Measurements from ENCODE around the gene ZNF76.

The ZNF76 gene

GRCh38 chr6:35220711-35221110, 38.8 kb upstream of the ZNF76 start:
- peaks cover 24% of the 10 kb centered on the region for H3K4me1 ChIP-seq (ENCODE audit: control insufficient read depth, insufficient read depth, low read length)
- no peak overlapping the region for H3K9ac ChIP-seq (ENCODE audit: low read depth, low read length)
- no peak overlapping the region for H3K4me3 ChIP-seq (ENCODE audit: low read depth, low read length)
- peaks cover 78% of the 10 kb centered on the region for H3K27me3 ChIP-seq (ENCODE audit: control insufficient read depth, insufficient read depth, low read length)
- H3K9me3 ChIP-seq (ENCODE audit: control insufficient read depth, insufficient read depth, low read length) = no peaks in the 10 kb centered on the region
- no peaks in the 10 kb centered on the region for H3K36me3 ChIP-seq (ENCODE audit: control insufficient read depth, insufficient read depth, low read length)

- H3K36me3 ChIP-seq (ENCODE audit: control insufficient read depth, insufficient read depth, low read length) = no peaks in the 10 kb centered on the region
- H3K9me3 ChIP-seq (ENCODE audit: control insufficient read depth, insufficient read depth, low read length) = no peaks in the 10 kb centered on the region
- no peaks in the 10 kb centered on the region for H3K4me1 ChIP-seq (ENCODE audit: control insufficient read depth, insufficient read depth, low read length)
- H3K4me3 ChIP-seq (ENCODE audit: low read depth, low read length) = no peak overlapping the region
- no peak overlapping the region for H3K9ac ChIP-seq (ENCODE audit: low read depth, low read length)
- H3K27me3 ChIP-seq (ENCODE audit: control insufficient read depth, insufficient read depth, low read length) = peaks cover 62% of the 10 kb centered on the region
These were observed 36.1 kb upstream of the ZNF76 start for GRCh38 chr6:35223396-35223795.

GRCh38 chr6:35224720-35225119, 34.8 kb upstream of the ZNF76 start:
- Histone ChIP-seq H3K36me3 (ENCODE audit: control insufficient read depth, insufficient read depth, low read length) (no peaks in the 10 kb centered on the region), H3K9me3 (ENCODE audit: control insufficient read depth, insufficient read depth, low read length) (no peaks in the 10 kb centered on the region), H3K9ac (ENCODE audit: low read depth, low read length) (no peak overlapping the region), H3K4me3 (ENCODE audit: low read depth, low read length) (no peak overlapping the region), H3K27me3 (ENCODE audit: control insufficient read depth, insufficient read depth, low read length) (peaks cover 49% of the 10 kb centered on the region), H3K4me1 (ENCODE audit: control insufficient read depth, insufficient read depth, low read length) (no peaks in the 10 kb centered on the region)

GRCh38 chr6:35228481-35228880, 31.1 kb upstream of the ZNF76 start:
- Histone ChIP-seq H3K36me3 (ENCODE audit: control insufficient read depth, insufficient read depth, low read length) (no peaks in the 10 kb centered on the region), H3K9me3 (ENCODE audit: control insufficient read depth, insufficient read depth, low read length) (no peaks in the 10 kb centered on the region), H3K4me3 (ENCODE audit: low read depth, low read length) (no peak overlapping the region), H3K9ac (ENCODE audit: low read depth, low read length) (no peak overlapping the region), H3K4me1 (ENCODE audit: control insufficient read depth, insufficient read depth, low read length) (no peaks in the 10 kb centered on the region), H3K27me3 (ENCODE audit: control insufficient read depth, insufficient read depth, low read length) (peaks cover 17% of the 10 kb centered on the region)

GRCh38 chr6:35229304-35229703, 30.2 kb upstream of the ZNF76 start:
- no peak overlapping the region for H3K4me3 ChIP-seq (ENCODE audit: low read depth, low read length)
- peaks cover 10% of the 10 kb centered on the region for H3K27me3 ChIP-seq (ENCODE audit: control insufficient read depth, insufficient read depth, low read length)
- no peaks in the 10 kb centered on the region for H3K9me3 ChIP-seq (ENCODE audit: control insufficient read depth, insufficient read depth, low read length)
- no peak overlapping the region for H3K9ac ChIP-seq (ENCODE audit: low read depth, low read length)
- H3K36me3 ChIP-seq (ENCODE audit: control insufficient read depth, insufficient read depth, low read length) = no peaks in the 10 kb centered on the region
- no peaks in the 10 kb centered on the region for H3K4me1 ChIP-seq (ENCODE audit: control insufficient read depth, insufficient read depth, low read length)

- H3K9me3 ChIP-seq (ENCODE audit: control insufficient read depth, insufficient read depth, low read length) = no peaks in the 10 kb centered on the region
- H3K4me1 ChIP-seq (ENCODE audit: control insufficient read depth, insufficient read depth, low read length) = no peaks in the 10 kb centered on the region
- no peaks in the 10 kb centered on the region for H3K36me3 ChIP-seq (ENCODE audit: control insufficient read depth, insufficient read depth, low read length)
- H3K27me3 ChIP-seq (ENCODE audit: control insufficient read depth, insufficient read depth, low read length) = peaks cover 11% of the 10 kb centered on the region
- no peak overlapping the region for H3K9ac ChIP-seq (ENCODE audit: low read depth, low read length)
- H3K4me3 ChIP-seq (ENCODE audit: low read depth, low read length) = no peak overlapping the region
These were observed 29.0 kb upstream of the ZNF76 start for GRCh38 chr6:35230498-35230897.

- Histone ChIP-seq H3K36me3 (ENCODE audit: control insufficient read depth, insufficient read depth, low read length) (no peaks in the 10 kb centered on the region), H3K4me1 (ENCODE audit: control insufficient read depth, insufficient read depth, low read length) (no peaks in the 10 kb centered on the region), H3K9ac (ENCODE audit: low read depth, low read length) (no peak overlapping the region), H3K4me3 (ENCODE audit: low read depth, low read length) (no peak overlapping the region), H3K9me3 (ENCODE audit: control insufficient read depth, insufficient read depth, low read length) (no peaks in the 10 kb centered on the region), H3K27me3 (ENCODE audit: control insufficient read depth, insufficient read depth, low read length) (peaks cover 9% of the 10 kb centered on the region)
These were observed 28.6 kb upstream of the ZNF76 start for GRCh38 chr6:35230950-35231349.

- Histone ChIP-seq H3K36me3 (ENCODE audit: control insufficient read depth, insufficient read depth, low read length) (no peaks in the 10 kb centered on the region), H3K9ac (ENCODE audit: low read depth, low read length) (no peak overlapping the region), H3K4me3 (ENCODE audit: low read depth, low read length) (no peak overlapping the region), H3K27me3 (ENCODE audit: control insufficient read depth, insufficient read depth, low read length) (peaks cover 14% of the 10 kb centered on the region), H3K4me1 (ENCODE audit: control insufficient read depth, insufficient read depth, low read length) (peaks cover 3% of the 10 kb centered on the region), H3K9me3 (ENCODE audit: control insufficient read depth, insufficient read depth, low read length) (no peaks in the 10 kb centered on the region)
These were observed 28.0 kb upstream of the ZNF76 start for GRCh38 chr6:35231563-35231962.

GRCh38 chr6:35234901-35235300, 24.6 kb upstream of the ZNF76 start:
- H3K4me1 ChIP-seq (ENCODE audit: control insufficient read depth, insufficient read depth, low read length) = peaks cover 23% of the 10 kb centered on the region

GRCh38 chr6:35236223-35236622, 23.3 kb upstream of the ZNF76 start:
- no peak overlapping the region for H3K9ac ChIP-seq (ENCODE audit: low read depth, low read length)
- no peaks in the 10 kb centered on the region for H3K9me3 ChIP-seq (ENCODE audit: control insufficient read depth, insufficient read depth, low read length)
- H3K27me3 ChIP-seq (ENCODE audit: control insufficient read depth, insufficient read depth, low read length) = peaks cover 47% of the 10 kb centered on the region
- no peaks in the 10 kb centered on the region for H3K36me3 ChIP-seq (ENCODE audit: control insufficient read depth, insufficient read depth, low read length)
- no peak overlapping the region for H3K4me3 ChIP-seq (ENCODE audit: low read depth, low read length)
- peaks cover 29% of the 10 kb centered on the region for H3K4me1 ChIP-seq (ENCODE audit: control insufficient read depth, insufficient read depth, low read length)

More at GRCh38 chr6:35234901-35235300, 24.6 kb upstream of the ZNF76 start:
- Histone ChIP-seq H3K9me3 (ENCODE audit: control insufficient read depth, insufficient read depth, low read length) (no peaks in the 10 kb centered on the region), H3K9ac (ENCODE audit: low read depth, low read length) (no peak overlapping the region), H3K36me3 (ENCODE audit: control insufficient read depth, insufficient read depth, low read length) (no peaks in the 10 kb centered on the region), H3K4me3 (ENCODE audit: low read depth, low read length) (no peak overlapping the region), H3K27me3 (ENCODE audit: control insufficient read depth, insufficient read depth, low read length) (peaks cover 38% of the 10 kb centered on the region)

- no peak overlapping the region for H3K9ac ChIP-seq (ENCODE audit: low read depth, low read length)
- peaks cover 29% of the 10 kb centered on the region for H3K4me1 ChIP-seq (ENCODE audit: control insufficient read depth, insufficient read depth, low read length)
- H3K9me3 ChIP-seq (ENCODE audit: control insufficient read depth, insufficient read depth, low read length) = no peaks in the 10 kb centered on the region
- no peak overlapping the region for H3K4me3 ChIP-seq (ENCODE audit: low read depth, low read length)
- H3K27me3 ChIP-seq (ENCODE audit: control insufficient read depth, insufficient read depth, low read length) = peaks cover 47% of the 10 kb centered on the region
- no peaks in the 10 kb centered on the region for H3K36me3 ChIP-seq (ENCODE audit: control insufficient read depth, insufficient read depth, low read length)
These were observed 22.1 kb upstream of the ZNF76 start for GRCh38 chr6:35237476-35237875.

GRCh38 chr6:35238843-35239289, 20.7 kb upstream of the ZNF76 start:
- H3K9me3 ChIP-seq (ENCODE audit: control insufficient read depth, insufficient read depth, low read length) = no peaks in the 10 kb centered on the region
- no peak overlapping the region for H3K9ac ChIP-seq (ENCODE audit: low read depth, low read length)
- H3K36me3 ChIP-seq (ENCODE audit: control insufficient read depth, insufficient read depth, low read length) = peaks cover 3% of the 10 kb centered on the region
- H3K4me3 ChIP-seq (ENCODE audit: low read depth, low read length) = no peak overlapping the region
- H3K4me1 ChIP-seq (ENCODE audit: control insufficient read depth, insufficient read depth, low read length) = peaks cover 29% of the 10 kb centered on the region
- peaks cover 47% of the 10 kb centered on the region for H3K27me3 ChIP-seq (ENCODE audit: control insufficient read depth, insufficient read depth, low read length)

All from iPS-15b (cell line).